Astrocyte (in vitro differentiated cells and primary cell): Measurements from ENCODE around the gene CD209. TPM values are rescaled to one million over a fixed set of nuclear protein-coding genes. Genes with fewer than 3 reads are reported as not detected.

ENCODE experiments used
- DNase-seq: peaks from one replicate; pipeline ENCODE4 v3.0.0-alpha.2; 2010; ENCODE audit warnings: low read depth
- FAIRE-seq: peaks from 2 replicates; lab custom pipeline; 2011; peaks lifted over from hg19 to GRCh38; lab: Jason Lieb, UNC
- H2AFZ ChIP-seq: 2 replicates; pipeline ENCODE4 v1.6.0; 2012; ENCODE audit warnings: low read depth, low read length, inconsistent platforms
- H3K27ac ChIP-seq: 2 replicates; pipeline ENCODE4 v1.5.1; 2011; ENCODE audit warnings: low read depth, low read length, inconsistent platforms
- H3K27me3 ChIP-seq: 2 replicates; pipeline ENCODE4 v1.6.0; 2011; ENCODE audit warnings: low read length, inconsistent platforms; ENCODE audit not compliant: insufficient read depth
- H3K36me3 ChIP-seq: 2 replicates; pipeline ENCODE4 v1.5.1; 2011; ENCODE audit warnings: low read length, inconsistent platforms; ENCODE audit not compliant: insufficient read depth
- H3K4me1 ChIP-seq: 2 replicates; pipeline ENCODE4 v1.5.1; 2011; ENCODE audit warnings: low read length, inconsistent platforms; ENCODE audit not compliant: insufficient read depth
- H3K4me2 ChIP-seq: 2 replicates; pipeline ENCODE4 v1.6.0; 2012; ENCODE audit warnings: low read length, inconsistent platforms
- H3K4me3 ChIP-seq: 2 replicates; pipeline ENCODE4 v1.5.1; 2011; ENCODE audit warnings: low read depth, mild to moderate bottlenecking, low read length, inconsistent platforms; ENCODE audit not compliant: insufficient read depth
- H3K79me2 ChIP-seq: 2 replicates; pipeline ENCODE4 v1.6.0; 2012; ENCODE audit warnings: mild to moderate bottlenecking, low read length, inconsistent platforms; ENCODE audit not compliant: insufficient read depth
- H3K9ac ChIP-seq: 2 replicates; pipeline ENCODE4 v1.6.0; 2012; ENCODE audit warnings: mild to moderate bottlenecking, low read length, inconsistent platforms
- H3K9me3 ChIP-seq: 2 replicates; pipeline ENCODE4 v1.5.1; 2012; ENCODE audit warnings: low read depth, mild to moderate bottlenecking, low read length, inconsistent platforms; ENCODE audit not compliant: insufficient read depth
- H4K20me1 ChIP-seq: 2 replicates; pipeline ENCODE4 v1.6.0; 2012; ENCODE audit warnings: low read length, inconsistent platforms; ENCODE audit not compliant: insufficient read depth
- H3K27ac Mint-ChIP-seq: one replicate; pipeline ENCODE4 v1.8.0; 2021; ENCODE audit warnings: mild to moderate bottlenecking, mixed read lengths; ENCODE audit not compliant: unreplicated experiment
- H3K27me3 Mint-ChIP-seq: one replicate; pipeline ENCODE4 v1.8.0; 2021; ENCODE audit warnings: low read depth, mixed read lengths; ENCODE audit not compliant: unreplicated experiment
- H3K36me3 Mint-ChIP-seq: one replicate; pipeline ENCODE4 v1.8.0; 2021; ENCODE audit warnings: low read depth, mixed read lengths; ENCODE audit not compliant: unreplicated experiment
- H3K4me1 Mint-ChIP-seq: one replicate; pipeline ENCODE4 v1.8.0; 2021; ENCODE audit warnings: low read depth, mixed read lengths; ENCODE audit not compliant: unreplicated experiment
- H3K4me3 Mint-ChIP-seq: one replicate; pipeline ENCODE4 v1.8.0; 2021; ENCODE audit warnings: mild to moderate bottlenecking, moderate library complexity, mixed read lengths; ENCODE audit not compliant: unreplicated experiment
- H3K9me3 Mint-ChIP-seq: one replicate; pipeline ENCODE4 v1.8.0; 2021; ENCODE audit warnings: mild to moderate bottlenecking, mixed read lengths; ENCODE audit not compliant: unreplicated experiment
- EZH2 ChIP-seq: IDR thresholded peaks from 2 replicates; pipeline ENCODE4 v1.6.1; 2012; ENCODE audit warnings: mild to moderate bottlenecking, low read length, inconsistent platforms; ENCODE audit not compliant: insufficient read depth
- total RNA-seq: library from RNA; stranded (reverse); gene quantifications from 2 replicates; pipeline ENCODE4 v1.2.1, GENCODE V29; 2021
- TF ChIP-seq, protein P1 (sequence below): IDR thresholded peaks from 2 replicates; pipeline ENCODE4 v1.5.1; 2011; ENCODE audit warnings: low read depth, mild to moderate bottlenecking, inconsistent platforms, low read length, moderate library complexity; ENCODE audit not compliant: insufficient read depth

CD209 gene
- total RNA-seq, 1 donor from 2014 or later = not detected

GRCh38 chr19:7738023-7738422 is 9.3 kb downstream of the CD209 start:
- Histone ChIP-seq H3K27ac (no peak overlapping the region), H3K79me2 (no peaks in the 10 kb centered on the region), H2AFZ (no peak overlapping the region), H3K9ac (no peak overlapping the region), H3K4me1 (no peaks in the 10 kb centered on the region), H3K9me3 (no peaks in the 10 kb centered on the region), H3K36me3 (no peaks in the 10 kb centered on the region), H3K27me3 (peaks cover 6% of the 10 kb centered on the region), H3K4me3 (no peak overlapping the region), H3K4me2 (no peak overlapping the region), H4K20me1 (no peaks in the 10 kb centered on the region)
- no peak for TF ChIP-seq EZH2
- TF ChIP-seq, protein P1, sequence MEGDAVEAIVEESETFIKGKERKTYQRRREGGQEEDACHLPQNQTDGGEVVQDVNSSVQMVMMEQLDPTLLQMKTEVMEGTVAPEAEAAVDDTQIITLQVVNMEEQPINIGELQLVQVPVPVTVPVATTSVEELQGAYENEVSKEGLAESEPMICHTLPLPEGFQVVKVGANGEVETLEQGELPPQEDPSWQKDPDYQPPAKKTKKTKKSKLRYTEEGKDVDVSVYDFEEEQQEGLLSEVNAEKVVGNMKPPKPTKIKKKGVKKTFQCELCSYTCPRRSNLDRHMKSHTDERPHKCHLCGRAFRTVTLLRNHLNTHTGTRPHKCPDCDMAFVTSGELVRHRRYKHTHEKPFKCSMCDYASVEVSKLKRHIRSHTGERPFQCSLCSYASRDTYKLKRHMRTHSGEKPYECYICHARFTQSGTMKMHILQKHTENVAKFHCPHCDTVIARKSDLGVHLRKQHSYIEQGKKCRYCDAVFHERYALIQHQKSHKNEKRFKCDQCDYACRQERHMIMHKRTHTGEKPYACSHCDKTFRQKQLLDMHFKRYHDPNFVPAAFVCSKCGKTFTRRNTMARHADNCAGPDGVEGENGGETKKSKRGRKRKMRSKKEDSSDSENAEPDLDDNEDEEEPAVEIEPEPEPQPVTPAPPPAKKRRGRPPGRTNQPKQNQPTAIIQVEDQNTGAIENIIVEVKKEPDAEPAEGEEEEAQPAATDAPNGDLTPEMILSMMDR = no peak
- Mint-ChIP-seq H3K4me1 (no peaks in the 10 kb centered on the region), H3K27me3 (peaks cover 59% of the 10 kb centered on the region), H3K9me3 (peaks cover 3% of the 10 kb centered on the region), H3K36me3 (no peaks in the 10 kb centered on the region), H3K27ac (no peak overlapping the region), H3K4me3 (no peak overlapping the region)
- no peak for FAIRE-seq
- no peak for DNase-seq

DNA sequence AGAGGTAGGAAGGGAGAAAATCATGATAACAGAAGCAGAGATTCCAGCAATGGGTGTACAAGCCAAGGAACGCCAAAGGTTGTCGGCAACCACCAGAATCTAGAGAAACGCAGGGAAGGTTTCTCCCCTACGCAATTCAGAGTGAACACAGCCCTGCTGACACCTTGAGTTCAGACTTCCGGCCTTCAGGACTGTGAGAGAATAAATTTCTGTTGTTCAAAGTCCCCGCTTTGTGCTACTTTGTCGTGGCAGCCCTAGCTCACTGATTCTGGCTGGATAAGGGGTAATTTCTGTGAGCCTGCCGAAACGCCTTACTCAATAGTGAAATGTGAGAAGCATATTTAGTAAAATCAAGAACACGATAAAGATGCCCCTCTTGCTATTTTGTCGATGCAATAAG is 10.1 kb downstream of the CD209 start:
- Histone ChIP-seq H3K27me3 (peaks cover 6% of the 10 kb centered on the region), H3K9ac (no peak overlapping the region), H3K27ac (no peak overlapping the region), H3K4me2 (no peak overlapping the region), H4K20me1 (no peaks in the 10 kb centered on the region), H3K4me1 (no peaks in the 10 kb centered on the region), H2AFZ (no peak overlapping the region), H3K36me3 (no peaks in the 10 kb centered on the region), H3K4me3 (no peak overlapping the region), H3K9me3 (no peaks in the 10 kb centered on the region), H3K79me2 (no peaks in the 10 kb centered on the region)
- H3K4me3 Mint-ChIP-seq = no peak overlapping the region
- peaks cover 55% of the 10 kb centered on the region for H3K27me3 Mint-ChIP-seq
- no peak overlapping the region for H3K27ac Mint-ChIP-seq
- TF ChIP-seq, protein P1 = no peak
- no peak for TF ChIP-seq EZH2
- FAIRE-seq (no peak), DNase-seq (no peak)
- H3K9me3 Mint-ChIP-seq = no peaks in the 10 kb centered on the region
- no peaks in the 10 kb centered on the region for H3K36me3 Mint-ChIP-seq
- H3K4me1 Mint-ChIP-seq = no peaks in the 10 kb centered on the region

- Histone ChIP-seq H3K9me3 (no peaks in the 10 kb centered on the region), H2AFZ (no peak overlapping the region), H3K36me3 (no peaks in the 10 kb centered on the region), H3K79me2 (no peaks in the 10 kb centered on the region), H3K4me2 (no peak overlapping the region), H3K4me3 (no peak overlapping the region), H3K27me3 (peaks cover 6% of the 10 kb centered on the region), H3K9ac (no peak overlapping the region), H4K20me1 (no peaks in the 10 kb centered on the region), H3K27ac (no peak overlapping the region), H3K4me1 (no peaks in the 10 kb centered on the region)
- no peaks in the 10 kb centered on the region for H3K36me3 Mint-ChIP-seq
- FAIRE-seq = no peak
- no peak for DNase-seq
- H3K27me3 Mint-ChIP-seq = peaks cover 58% of the 10 kb centered on the region
- no peak overlapping the region for H3K27ac Mint-ChIP-seq
- TF ChIP-seq EZH2 = no peak
- TF ChIP-seq, protein P1 = no peak
- H3K4me1 Mint-ChIP-seq = no peaks in the 10 kb centered on the region
- H3K4me3 Mint-ChIP-seq = no peak overlapping the region
- no peaks in the 10 kb centered on the region for H3K9me3 Mint-ChIP-seq
Measured at GRCh38 chr19:7736148-7736547, 11.2 kb downstream of the CD209 start.
